Cardiac muscle cell (in vitro differentiated cells and primary cell): ENCODE data around the gene YAE1. TPM values are rescaled to one million over a fixed set of nuclear protein-coding genes. Genes with fewer than 3 reads are reported as not detected.
A peak's percentile ranks its signal among the peaks of the same experiment; 100 is the strongest.

ENCODE experiments used
- DNase-seq, 2 donors: peaks; one replicate each; pipeline versions ENCODE4 v3.0.0 to v3.0.0-alpha.2; 2010 to 2017; ENCODE audit warnings: low read depth in 1 of 2, low spot score in 1 of 2
- H3K27ac ChIP-seq: fragments of 200-600 bp; sonication (generic); 2 replicates; pipeline ENCODE4 v1.5.1; 2016
- H3K27me3 ChIP-seq: fragments of 200-600 bp; sonication (generic); 2 replicates; pipeline ENCODE4 v1.6.0; 2016; ENCODE audit warnings: control low read depth
- H3K36me3 ChIP-seq: fragments of 200-600 bp; sonication (generic); 2 replicates; pipeline ENCODE4 v1.5.1; 2016; ENCODE audit warnings: control low read depth
- H3K4me1 ChIP-seq: fragments of 200-600 bp; sonication (generic); 2 replicates; pipeline ENCODE4 v1.8.1; 2017; ENCODE audit warnings: low read depth, mild to moderate bottlenecking, mixed run types
- H3K4me3 ChIP-seq: fragments of 200-600 bp; sonication (generic); 2 replicates; pipeline ENCODE4 v1.5.1; 2016; ENCODE audit warnings: mild to moderate bottlenecking
- H3K9me3 ChIP-seq: fragments of 200-600 bp; sonication (generic); 2 replicates; pipeline ENCODE4 v1.5.1; 2017; ENCODE audit warnings: low read depth, mild to moderate bottlenecking, control low read depth
- CTCF ChIP-seq: IDR thresholded peaks from 2 replicates; pipeline ENCODE4 v1.5.1; 2012; ENCODE audit warnings: low read depth, mild to moderate bottlenecking, low read length
- polyA plus RNA-seq: library from polyadenylated mRNA; unstranded; fragments of >200 nt; fragmentation: Nextera tagmentation; extraction: Ambion mirVana; gene quantifications from 2 replicates; pipeline ENCODE4 v1.2.1, GENCODE V29; 2016
- total RNA-seq: library from RNA; depleted of rRNA; stranded (reverse); fragments of >200 nt; gene quantifications from 2 replicates; pipeline ENCODE4 v1.2.3, GENCODE V29; 2016

Gene YAE1
- total and polyA plus RNA-seq, 2 experiments from 2014 or later: 33.7 to 50.6 TPM

GRCh38 chr7:39583539-39583938 is 17.3 kb downstream of the YAE1 start:
- H3K4me1 ChIP-seq: no peaks in the 10 kb centered on the region
- H3K4me3 ChIP-seq: no peak overlapping the region
- no peaks in the 10 kb centered on the region for H3K36me3 ChIP-seq
- no peaks in the 10 kb centered on the region for H3K9me3 ChIP-seq
- TF ChIP-seq CTCF: no peak
- H3K27me3 ChIP-seq: no peaks in the 10 kb centered on the region
- no peak for DNase-seq
- H3K27ac ChIP-seq: no peak overlapping the region

- no peak for TF ChIP-seq CTCF
- no peaks in the 10 kb centered on the region for H3K36me3 ChIP-seq
- no peak for DNase-seq
- H3K27ac ChIP-seq: no peak overlapping the region
- no peaks in the 10 kb centered on the region for H3K27me3 ChIP-seq
- H3K4me1 ChIP-seq: no peaks in the 10 kb centered on the region
- H3K9me3 ChIP-seq: no peaks in the 10 kb centered on the region
- H3K4me3 ChIP-seq: no peak overlapping the region
Measured at GRCh38 chr7:39587393-39587792, 21.2 kb downstream of the YAE1 start.

- Histone ChIP-seq H3K9me3 (no peaks in the 10 kb centered on the region), H3K27ac (no peak overlapping the region), H3K4me1 (no peaks in the 10 kb centered on the region), H3K36me3 (no peaks in the 10 kb centered on the region), H3K4me3 (no peak overlapping the region), H3K27me3 (no peaks in the 10 kb centered on the region)
- no peak for TF ChIP-seq CTCF
- no peak for DNase-seq
Measured at GRCh38 chr7:39588416-39588815, 22.2 kb downstream of the YAE1 start.

GRCh38 chr7:39589323-39590111 is 23.3 kb downstream of the YAE1 start:
- peak; percentile 62 to 90 for DNase-seq
- Histone ChIP-seq H3K27me3 (no peaks in the 10 kb centered on the region), H3K4me1 (no peaks in the 10 kb centered on the region), H3K4me3 (no peak overlapping the region), H3K27ac (peak overlapping the region; percentile 72), H3K9me3 (no peaks in the 10 kb centered on the region), H3K36me3 (no peaks in the 10 kb centered on the region)
- TF ChIP-seq CTCF: no peak

- Histone ChIP-seq H3K27ac (no peak overlapping the region), H3K27me3 (no peaks in the 10 kb centered on the region), H3K36me3 (no peaks in the 10 kb centered on the region), H3K4me1 (no peaks in the 10 kb centered on the region), H3K9me3 (no peaks in the 10 kb centered on the region), H3K4me3 (no peak overlapping the region)
- TF ChIP-seq CTCF: no peak
- DNase-seq: peak in 1 of 2 donors; percentile 65
Measured at GRCh38 chr7:39592586-39592985, 26.4 kb downstream of the YAE1 start.
